OCI-M2 (cell line): ENCODE data around the gene KRTAP17-1.
"Not testable (repeated sequence)": the region's sequence is repeated elsewhere in the genome, so short reads cannot be mapped to it uniquely, and the experiment has no call there.

Experiments used
- DNase-seq: peaks from one replicate; lab custom pipeline; 2025; ENCODE audit not compliant: unreplicated experiment; lab: John Stamatoyannopoulos, UW

The KRTAP17-1 gene

DNA sequence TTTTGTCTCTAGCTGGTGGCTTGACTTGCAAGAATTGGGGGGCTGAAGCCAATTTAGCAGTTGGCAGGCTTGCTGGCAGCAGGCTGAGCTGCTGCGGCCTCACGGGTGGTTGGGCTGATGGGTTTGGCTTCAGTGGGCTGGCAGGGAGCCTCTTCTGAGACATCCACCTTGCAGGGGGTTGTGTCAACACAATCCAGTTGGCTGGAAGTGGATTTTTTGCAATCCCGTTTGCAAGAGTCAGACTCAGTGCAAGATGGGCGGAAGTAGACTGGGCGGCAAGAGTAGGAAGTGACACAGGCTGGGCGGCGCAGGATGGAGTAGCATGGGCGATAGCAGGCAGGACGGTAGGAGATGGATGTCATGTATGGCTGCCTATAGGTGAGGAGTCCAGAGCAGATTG lies 7.9 kb downstream of the KRTAP17-1 start:
- DNase-seq, result no peak

DNA sequence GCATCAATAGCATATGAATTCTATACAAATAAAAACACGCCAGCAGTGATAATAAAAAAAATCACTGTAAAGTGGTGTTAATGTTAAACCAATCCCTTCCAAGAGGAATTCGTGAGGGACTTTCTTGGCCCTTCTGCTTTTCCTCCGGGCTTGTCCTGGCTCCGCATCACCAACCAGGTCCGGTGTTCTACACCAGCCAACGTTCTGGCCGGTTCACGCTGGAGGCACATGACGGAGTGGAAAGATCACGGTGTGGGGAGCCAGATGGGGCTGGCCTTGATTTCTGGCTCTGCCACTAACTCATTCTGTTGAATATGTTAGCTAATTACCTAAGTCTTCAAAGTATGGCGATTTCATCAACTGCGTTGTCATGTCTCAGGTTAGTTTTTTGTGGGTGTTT lies 11.4 kb downstream of the KRTAP17-1 start:
- no peak for DNase-seq

GRCh38 chr17:41302981-41303380 lies 12.5 kb downstream of the KRTAP17-1 start:
- no peak for DNase-seq

GRCh38 chr17:41301916-41302901 lies 13.3 kb downstream of the KRTAP17-1 start, which contains the start of gene KRTAP29-1:
Gene KRTAP29-1, minus strand, starts transcription at chr17:41302851. Its CDS starts 0 bp downstream, at chr17:41302851.
- DNase-seq, result no peak

DNA sequence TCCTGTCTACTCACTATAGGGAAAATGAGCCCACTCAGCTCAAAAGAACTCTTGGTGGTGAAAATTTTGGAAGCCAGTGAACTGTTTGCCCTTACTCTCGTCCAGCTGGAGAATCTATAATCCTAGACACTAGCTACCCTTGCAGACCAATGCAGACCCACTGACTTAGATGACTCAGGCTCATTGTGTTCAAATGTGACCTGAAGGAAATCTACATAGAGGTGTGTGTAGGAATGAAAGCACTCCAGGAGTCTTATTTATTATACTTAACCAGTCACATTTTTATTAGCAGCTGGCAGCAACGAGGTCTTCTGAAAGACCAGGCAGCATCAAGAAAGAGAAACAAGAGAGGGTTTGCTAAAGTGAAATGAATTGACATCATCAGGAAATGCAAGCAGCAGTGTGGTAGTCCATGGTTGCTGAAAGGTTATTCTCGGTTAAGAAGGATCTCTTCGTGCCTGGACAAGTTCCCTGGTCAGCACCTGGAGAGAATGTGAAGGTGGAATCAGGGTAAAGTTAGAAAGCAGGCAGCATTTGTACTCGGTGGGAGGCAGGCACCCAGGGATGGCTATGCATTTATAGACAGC lies 14.2 kb downstream of the KRTAP17-1 start:
- DNase-seq, result no peak

GRCh38 chr17:41298458-41299135 lies 16.9 kb downstream of the KRTAP17-1 start:
- DNase-seq, result no peak

- DNase-seq, result no peak
These were observed 18.7 kb downstream of the KRTAP17-1 start for GRCh38 chr17:41296846-41297245.

DNA sequence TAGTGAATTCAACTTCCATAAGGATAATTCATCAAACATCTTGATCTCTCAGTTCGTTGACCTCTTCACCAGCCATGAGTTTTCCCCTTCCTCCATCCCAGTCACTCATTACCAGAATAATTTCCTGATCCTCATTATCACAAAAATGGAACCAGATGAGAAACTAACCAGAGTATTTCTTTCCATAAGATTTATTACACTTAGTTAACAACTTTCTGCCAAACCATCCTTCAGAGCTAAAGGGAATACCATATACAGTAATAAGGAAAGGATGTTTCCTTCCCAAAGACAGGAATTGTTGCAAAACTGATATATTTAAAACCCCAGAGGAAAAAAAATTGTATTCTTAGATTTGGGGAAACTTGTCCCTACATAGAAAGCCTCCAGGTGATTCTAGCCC lies 21.5 kb downstream of the KRTAP17-1 start:
- DNase-seq, result no peak

DNA sequence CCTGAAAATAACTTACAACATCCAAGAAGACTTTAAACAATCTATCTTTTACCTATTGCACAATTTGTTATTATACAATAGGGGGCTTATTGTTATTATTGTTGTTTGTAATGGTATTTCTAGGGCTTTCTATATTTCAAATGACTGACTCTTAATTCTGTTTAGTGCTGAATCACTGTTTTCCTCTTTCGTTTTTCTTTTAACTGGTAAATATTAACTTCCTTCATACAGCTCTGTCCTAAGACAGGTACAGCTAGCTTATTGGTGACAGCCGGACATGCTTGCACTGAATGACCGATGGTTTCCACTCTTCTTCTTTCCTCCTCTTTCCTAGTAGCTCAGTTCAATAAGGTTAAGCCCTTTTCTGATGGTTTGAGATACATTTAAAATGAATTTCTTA lies 28.5 kb downstream of the KRTAP17-1 start:
- DNase-seq, result no peak

GRCh38 chr17:41284546-41284945 lies 31.0 kb downstream of the KRTAP17-1 start:
- no peak for DNase-seq

GRCh38 chr17:41284043-41284442 lies 31.5 kb downstream of the KRTAP17-1 start:
- no peak for DNase-seq

DNA sequence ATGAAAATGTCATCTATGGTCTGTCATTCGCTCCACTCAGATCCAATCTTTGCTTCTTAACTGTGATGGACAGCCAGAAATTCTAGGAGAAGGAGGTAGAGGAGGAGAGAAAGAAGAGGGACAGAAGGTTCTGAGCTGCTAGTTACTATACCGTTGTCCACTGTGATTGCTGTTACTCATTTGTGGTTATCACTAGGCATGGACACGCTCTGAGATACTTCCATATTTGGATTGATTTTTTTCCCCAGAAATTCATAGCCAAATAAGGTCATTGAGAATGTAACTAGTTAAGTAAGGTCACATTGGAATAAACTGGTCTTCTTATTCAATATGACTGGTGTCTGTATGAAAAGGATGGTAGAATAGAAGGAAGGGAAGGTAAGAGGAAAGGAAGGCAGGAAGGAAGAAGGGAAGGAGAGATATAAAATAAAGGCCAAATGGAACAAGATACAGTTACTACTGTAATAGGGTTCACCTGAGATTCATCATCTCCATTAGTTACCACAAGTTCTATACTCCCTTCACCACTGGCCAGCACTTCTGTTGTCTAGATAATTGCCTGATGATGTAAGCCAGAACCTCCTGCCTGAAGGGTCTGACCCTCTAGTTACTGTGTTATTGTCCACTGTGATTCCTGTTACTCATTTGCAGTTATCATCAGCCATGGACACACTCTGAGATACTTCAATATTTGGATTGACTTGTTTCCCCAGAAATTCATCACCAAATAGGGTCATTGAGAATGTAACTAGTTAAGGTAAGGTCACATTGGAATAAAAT lies 37.1 kb downstream of the KRTAP17-1 start:
- DNase-seq, result no peak

DNA sequence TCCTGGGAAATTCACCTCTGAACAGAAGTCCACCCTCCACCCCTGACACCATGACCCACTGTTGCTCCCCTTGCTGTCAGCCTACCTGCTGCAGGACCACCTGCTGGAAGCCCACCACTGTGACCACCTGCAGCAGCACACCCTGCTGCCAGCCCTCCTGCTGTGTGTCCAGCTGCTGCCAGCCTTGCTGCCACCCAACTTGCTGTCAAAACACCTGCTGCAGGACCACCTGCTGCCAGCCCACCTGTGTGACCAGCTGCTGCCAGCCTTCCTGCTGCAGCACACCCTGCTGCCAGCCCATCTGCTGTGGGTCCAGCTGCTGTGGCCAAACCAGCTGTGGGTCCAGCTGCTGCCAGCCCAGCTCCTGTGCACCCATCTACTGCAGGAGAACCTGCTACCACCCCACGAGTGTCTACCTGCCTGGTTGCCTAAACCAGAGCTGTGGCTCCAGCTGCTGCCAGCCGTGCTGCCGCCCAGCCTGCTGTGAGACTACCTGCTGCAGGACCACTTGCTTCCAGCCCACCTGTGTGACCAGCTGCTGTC lies 39.8 kb downstream of the KRTAP17-1 start, which contains the start of gene KRTAP9-7:
Gene KRTAP9-7 (plus strand): TSS at position 51 of the 543 bp plus-strand sequence. CDS start 0 bp downstream, at position 51.
- not testable (repeated sequence) for DNase-seq

DNA sequence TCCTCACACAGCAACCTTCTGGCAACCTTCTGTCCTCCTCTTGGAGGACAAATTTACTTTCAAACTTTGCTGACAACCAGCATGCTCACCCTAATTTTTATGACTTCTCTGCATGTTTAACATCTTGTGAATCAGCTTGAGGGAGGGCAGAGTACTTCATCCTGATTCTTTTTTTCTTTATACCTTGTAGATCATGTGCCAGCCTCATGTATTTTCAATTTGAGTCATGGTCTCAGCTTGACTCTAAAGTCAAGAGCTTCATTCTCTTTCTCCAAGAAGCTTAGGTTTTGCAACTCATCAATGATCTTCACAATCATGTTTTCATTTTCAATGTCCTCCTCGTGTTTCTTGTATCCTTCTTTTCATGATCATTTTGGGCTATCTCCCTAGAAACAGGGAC lies 43.7 kb downstream of the KRTAP17-1 start:
- DNase-seq, result no peak

GRCh38 chr17:41271323-41271722 lies 44.2 kb downstream of the KRTAP17-1 start:
- DNase-seq, result not testable (repeated sequence)

- no peak for DNase-seq
These were observed 47.8 kb downstream of the KRTAP17-1 start for GRCh38 chr17:41267711-41268110.

DNA sequence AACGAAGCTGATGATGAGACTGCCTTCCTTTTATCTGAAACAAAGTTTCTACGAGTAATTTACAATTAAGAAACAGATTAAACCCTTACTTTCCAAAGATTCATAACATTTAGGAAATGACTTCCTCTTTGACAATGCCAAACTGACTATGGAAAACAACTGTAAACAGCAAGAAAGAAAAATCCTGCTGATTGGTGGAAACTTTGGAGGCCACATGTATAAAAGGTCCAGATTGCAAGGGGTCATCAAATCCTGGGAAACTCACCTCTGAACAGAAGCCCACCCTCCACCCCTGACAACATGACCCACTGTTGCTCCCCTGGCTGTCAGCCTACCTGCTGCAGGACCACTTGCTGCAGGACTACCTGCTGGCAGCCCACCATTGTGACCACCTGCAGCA lies 50.4 kb downstream of the KRTAP17-1 start, which contains the start of gene KRTAP9-6:
Gene KRTAP9-6 (plus strand): TSS at position 301 of the 400 bp plus-strand sequence. CDS start 0 bp downstream, at position 301.
- no peak for DNase-seq
